T-helper 22 cell (primary cell): Measurements from ENCODE around the gene CCDC190.
"Not testable (repeated sequence)": the region's sequence is repeated elsewhere in the genome, so short reads cannot be mapped to it uniquely, and the experiment has no call there.

Experiments
- DNase-seq: peaks from one replicate; pipeline ENCODE4 v3.0.0-alpha.2; 2020; ENCODE audit warnings: low read depth

CCDC190 gene, protein sequence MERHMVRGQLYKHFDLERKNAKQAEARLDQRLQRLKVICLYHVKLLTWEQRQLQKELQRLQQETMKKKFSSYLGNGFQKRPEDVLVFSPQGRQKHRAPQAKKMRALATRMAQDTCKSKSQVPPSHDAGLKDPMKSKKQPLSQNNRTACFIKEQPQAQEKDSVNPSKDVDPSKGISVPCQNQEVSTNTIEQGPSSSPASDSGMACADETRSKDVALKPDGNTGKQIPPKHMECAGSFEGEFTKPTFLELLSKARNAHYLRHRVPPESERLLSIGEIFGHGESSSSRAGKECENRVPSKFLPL

GRCh38 chr1:162861101-162861500 lies at the start of gene CCDC190:
CCDC190 (minus strand) TSS chr1:162861175; CDS start chr1:162859646, 1,529 bp downstream.
- no peak for DNase-seq

GRCh38 chr1:162910161-162910560 lies 49.2 kb upstream of the CCDC190 start:
- DNase-seq, result no peak

DNA sequence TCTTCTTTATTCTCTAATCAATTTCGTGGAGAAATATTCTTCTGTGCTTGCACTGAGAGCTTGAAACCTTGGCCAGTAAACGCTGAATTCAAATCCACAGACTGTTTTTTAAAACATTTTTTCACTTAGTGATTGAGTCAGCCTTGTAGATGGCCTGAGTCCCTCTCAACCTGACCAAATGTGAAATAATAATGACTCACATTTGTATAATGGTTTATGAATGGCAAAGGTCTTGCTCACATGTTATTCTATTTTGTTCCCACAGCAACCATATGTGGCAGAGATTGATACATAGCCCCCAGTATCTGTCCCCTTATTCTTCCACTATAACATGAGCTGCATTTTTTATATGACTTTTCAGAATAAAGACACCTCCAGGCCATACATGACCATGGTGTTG lies 47.8 kb upstream of the CCDC190 start:
- no peak for DNase-seq

- DNase-seq, result no peak
These were observed 47.3 kb upstream of the CCDC190 start for GRCh38 chr1:162908236-162908635.

GRCh38 chr1:162906485-162906884 lies 45.5 kb upstream of the CCDC190 start:
- DNase-seq, result no peak

DNA sequence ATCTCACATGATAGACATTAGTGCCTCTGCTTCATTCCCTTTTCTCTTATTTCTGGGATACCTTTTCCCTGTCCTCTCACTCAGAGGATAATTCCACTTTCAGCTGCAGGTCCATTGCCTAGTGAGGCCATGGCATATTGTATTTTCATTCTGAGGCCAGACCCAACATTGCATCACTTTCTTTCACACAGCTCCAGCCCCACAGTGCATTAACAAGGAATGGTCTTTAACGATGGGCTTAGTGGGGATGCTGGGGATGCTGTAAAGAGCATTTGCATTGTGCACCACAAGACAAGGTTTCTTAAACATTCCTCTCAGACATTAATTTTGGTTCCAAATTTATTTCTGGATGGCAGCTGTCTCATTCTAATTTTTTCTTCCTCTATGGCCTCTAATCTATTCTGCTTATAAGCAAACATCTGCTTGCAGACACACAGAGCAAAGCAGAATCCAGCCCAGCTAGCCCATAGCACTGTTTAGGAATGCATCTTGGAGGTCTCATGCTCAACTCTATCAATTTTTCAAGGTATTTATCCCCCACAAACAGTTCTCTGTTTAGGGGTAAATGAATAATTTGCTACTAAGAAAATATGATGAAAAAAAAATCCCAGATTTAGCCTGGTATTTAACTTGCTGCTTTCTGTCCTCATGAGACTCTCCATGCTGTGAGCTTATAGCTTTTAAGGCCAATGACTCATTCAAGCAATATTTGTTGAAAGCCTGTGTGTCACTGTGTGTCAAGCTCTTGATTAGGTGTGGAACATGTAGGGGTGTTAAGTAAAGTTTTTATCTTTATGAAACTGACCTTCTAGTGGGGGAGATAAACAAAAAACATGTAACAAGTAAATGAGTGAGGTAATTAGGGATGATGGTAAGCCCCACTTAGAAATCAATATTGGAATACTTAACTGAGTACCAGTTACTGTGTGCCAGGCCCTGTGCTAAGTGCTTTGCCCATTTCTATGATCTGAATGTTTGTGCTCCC lies 44.5 kb upstream of the CCDC190 start:
- no peak for DNase-seq

- no peak for DNase-seq
These were observed 43.6 kb upstream of the CCDC190 start for GRCh38 chr1:162904579-162904978.

DNA sequence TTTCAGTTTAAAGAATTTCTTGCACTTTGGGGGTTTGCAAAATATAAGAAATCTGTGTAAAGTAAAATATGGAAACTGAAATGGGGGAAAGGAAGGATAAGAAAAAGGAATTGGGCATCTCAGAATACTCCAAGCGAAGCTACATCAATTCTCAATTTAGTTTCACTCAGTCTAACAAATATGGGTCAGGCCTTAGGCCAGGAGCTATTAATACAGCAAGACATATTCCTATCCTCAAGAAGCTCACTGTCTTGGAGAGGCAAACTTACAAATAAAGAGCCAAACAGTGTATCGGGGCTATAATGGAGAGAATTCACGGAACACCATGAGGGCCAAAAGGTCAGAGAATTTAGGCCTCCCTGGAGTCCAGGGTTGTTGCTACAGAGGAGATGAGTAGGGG lies 43.0 kb upstream of the CCDC190 start:
- no peak for DNase-seq

DNA sequence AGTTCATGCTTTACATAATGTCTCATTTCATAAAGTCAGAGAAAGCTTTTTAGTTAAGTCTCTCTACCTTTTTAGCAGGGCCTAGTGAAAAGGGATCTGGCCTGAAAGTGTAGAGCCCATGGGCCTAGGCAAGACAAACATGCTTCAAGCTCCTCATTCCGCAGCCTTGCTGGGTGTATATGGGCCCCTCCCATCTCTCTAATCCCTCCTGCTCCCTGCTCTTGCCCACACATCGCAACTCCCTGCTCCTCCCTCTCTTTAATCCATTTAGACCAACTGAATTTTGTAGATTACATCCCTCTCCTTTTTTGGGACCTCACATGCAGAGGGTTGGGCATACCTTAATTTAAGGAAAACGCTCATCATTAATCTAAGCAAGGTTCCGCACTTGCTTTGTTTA lies 42.3 kb upstream of the CCDC190 start:
- DNase-seq, result no peak

- DNase-seq, result no peak
These were observed 41.4 kb upstream of the CCDC190 start for GRCh38 chr1:162902416-162902815.

- no peak for DNase-seq
These were observed 40.3 kb upstream of the CCDC190 start for GRCh38 chr1:162901243-162901642.

DNA sequence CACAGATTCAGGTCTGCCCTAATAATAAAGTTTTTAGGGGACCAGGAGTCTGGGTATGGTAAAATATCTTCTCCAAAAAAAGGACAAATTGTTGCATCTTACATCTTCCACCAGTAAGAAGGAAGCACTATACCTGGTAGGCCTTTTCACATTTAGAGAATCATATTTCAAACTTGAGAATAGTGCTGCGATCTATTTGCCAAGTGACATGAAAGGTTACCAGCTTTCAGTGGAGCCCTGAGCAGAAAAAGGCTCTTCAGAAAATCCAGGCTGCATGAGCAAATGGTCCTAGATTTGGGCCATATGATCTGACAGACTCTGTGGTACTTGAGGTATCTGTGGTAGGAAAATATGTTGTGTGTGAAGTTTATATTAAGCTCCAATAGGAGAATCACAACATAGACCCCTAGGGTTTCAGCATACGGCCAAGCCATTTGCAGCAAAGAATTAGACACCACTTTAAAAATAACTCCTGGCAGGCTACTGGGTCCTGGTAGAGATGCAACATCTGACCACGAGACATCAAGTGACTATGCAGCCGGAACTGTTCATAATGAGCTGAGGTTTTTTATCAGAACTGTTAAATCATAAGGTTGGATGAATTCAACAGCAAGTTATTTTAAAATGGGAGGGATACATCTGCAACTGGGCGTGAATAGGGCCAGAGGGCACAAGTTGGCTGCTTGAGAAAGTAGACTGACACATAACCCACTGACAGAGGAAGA lies 38.6 kb upstream of the CCDC190 start:
- DNase-seq, result no peak

- DNase-seq, result no peak
These were observed 32.6 kb upstream of the CCDC190 start for GRCh38 chr1:162893612-162893908.

GRCh38 chr1:162892906-162893611 lies 32.1 kb upstream of the CCDC190 start:
- no peak for DNase-seq

- no peak for DNase-seq
These were observed 29.0 kb upstream of the CCDC190 start for GRCh38 chr1:162889989-162890388.

GRCh38 chr1:162886705-162887104 lies 25.7 kb upstream of the CCDC190 start:
- DNase-seq, result no peak

DNA sequence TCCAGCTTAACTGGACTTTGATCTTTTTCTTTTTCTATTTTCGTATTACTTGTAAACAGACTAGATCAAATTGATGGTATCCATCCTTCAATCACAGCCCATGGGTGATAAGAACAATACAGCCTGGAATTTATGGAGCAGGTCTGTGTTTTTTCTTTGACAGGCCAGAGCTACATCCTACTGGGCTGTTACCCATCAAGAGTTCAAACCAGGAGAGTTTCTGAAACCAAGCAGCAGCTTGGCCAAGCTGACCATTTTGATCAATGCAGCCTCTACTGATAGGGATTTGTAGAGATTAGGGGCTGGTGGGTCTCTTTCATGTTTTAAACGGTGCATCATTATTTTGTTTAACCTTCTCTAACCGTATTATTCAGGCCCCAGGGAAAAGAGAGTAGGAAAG lies 24.3 kb upstream of the CCDC190 start:
- DNase-seq, result no peak

DNA sequence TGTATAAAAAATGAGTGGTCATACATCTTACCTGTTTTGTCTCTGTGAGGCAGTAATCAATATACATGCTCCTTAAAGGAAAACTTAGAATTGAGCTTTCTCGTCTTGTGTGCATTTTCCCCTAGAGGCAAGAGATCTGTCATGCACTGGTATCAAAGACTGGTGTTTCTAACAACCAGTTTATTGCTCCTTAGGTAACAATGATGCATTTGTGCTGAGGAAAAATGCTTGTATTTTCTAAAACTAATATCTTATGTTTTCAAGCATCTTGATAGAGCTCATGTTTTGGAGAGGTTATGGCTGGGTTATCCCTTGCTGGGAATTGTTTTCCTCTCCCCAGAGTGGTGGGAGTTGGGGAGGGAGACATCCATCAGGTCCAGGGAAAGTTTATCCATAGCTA lies 23.9 kb upstream of the CCDC190 start:
- no peak for DNase-seq

- DNase-seq, result no peak
These were observed 21.3 kb upstream of the CCDC190 start for GRCh38 chr1:162882248-162882674.

DNA sequence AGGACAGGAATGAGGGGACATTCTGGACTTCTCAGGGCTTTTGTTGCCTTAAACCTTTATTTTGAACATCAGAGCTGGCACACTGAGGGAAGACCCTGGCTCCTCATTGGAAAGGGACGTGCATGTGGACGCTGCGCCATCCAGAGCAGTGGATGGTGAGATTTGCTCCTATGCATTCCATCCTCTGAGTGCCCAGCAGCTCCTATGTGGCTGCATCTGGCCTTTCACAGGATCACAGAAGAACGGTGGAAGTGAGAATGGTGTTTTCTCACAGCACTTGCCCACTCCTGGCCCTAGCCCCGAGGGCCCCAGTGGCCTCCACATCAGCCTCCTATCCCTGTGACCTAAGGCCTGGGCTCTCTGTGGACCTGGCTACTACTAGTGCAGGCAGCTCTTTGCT lies 20.6 kb upstream of the CCDC190 start:
- no peak for DNase-seq

GRCh38 chr1:162880617-162881016 lies 19.6 kb upstream of the CCDC190 start:
- not testable (repeated sequence) for DNase-seq

- DNase-seq, result no peak
These were observed 17.1 kb upstream of the CCDC190 start for GRCh38 chr1:162878000-162878596.
